HEK293 (cell line): ENCODE results near the gene ACSS1.

Experiments
- CTCF ChIA-PET: fragments of 350-600 bp; formaldehyde crosslinking; extraction: SDS; loops from one replicate; lab custom pipeline; 2021; ENCODE audit warnings: antibody characterized with exemption; lab: Yijun Ruan, JAX
- POLR2A ChIA-PET: fragments of 300-600 bp; formaldehyde crosslinking; extraction: SDS; loops from one replicate; lab custom pipeline; 2020; ENCODE audit warnings: antibody characterized with exemption, inconsistent platforms; lab: Yijun Ruan, JAX
- H3K27ac ChIP-seq: fragments of 200-500 bp; sonication (Bioruptor generic); 2 replicates; pipeline ENCODE4 v1.5.1; 2014; ENCODE audit warnings: low read depth, low read length, control low read depth, inconsistent platforms; ENCODE audit errors: extremely low read depth
- H3K36me3 ChIP-seq, 2 experiments: fragments of 200-500 bp in 1 of 2; sonication (Bioruptor generic) in 1 of 2; 1 replicate in 1 of 2; 2 replicates in 1 of 2; pipeline ENCODE4 v1.5.1; 2014 to 2017; ENCODE audit warnings: inconsistent platforms in 2 of 2, low read length in 2 of 2; ENCODE audit not compliant: control insufficient read depth in 2 of 2, insufficient read depth in 1 of 2
- H3K4me1 ChIP-seq: fragments of 200-500 bp; sonication (Bioruptor generic); 2 replicates; pipeline ENCODE4 v1.5.1; 2014; ENCODE audit warnings: mild to moderate bottlenecking, low read length, inconsistent platforms; ENCODE audit not compliant: control insufficient read depth, insufficient read depth
- H3K4me3 ChIP-seq: 2 replicates; pipeline ENCODE4 v1.5.1; 2011; ENCODE audit warnings: low read depth, mild to moderate bottlenecking, control low read depth, low read length, moderate library complexity
- H3K9me3 ChIP-seq: fragments of 200-500 bp; sonication (Bioruptor generic); 2 replicates; pipeline ENCODE4 v1.5.1; 2014; ENCODE audit warnings: low read depth, low read length, inconsistent platforms; ENCODE audit not compliant: control insufficient read depth, insufficient read depth
- ATF2 ChIP-seq: fragments of 450-650 bp; formaldehyde crosslinking; IDR thresholded peaks from 2 replicates; pipeline ENCODE4 v1.5.1; 2016; ENCODE audit warnings: missing biosample characterization, missing genetic modification characterization, low read depth
- EGR2 ChIP-seq: fragments of 450-650 bp; formaldehyde crosslinking; IDR thresholded peaks from 2 replicates; pipeline ENCODE4 v1.5.1; 2016; ENCODE audit warnings: low read depth, missing biosample characterization, missing genetic modification characterization
- GLIS1 ChIP-seq: fragments of 450-650 bp; formaldehyde crosslinking; IDR thresholded peaks from 2 replicates; pipeline ENCODE4 v1.5.1; 2016; ENCODE audit warnings: missing biosample characterization, missing genetic modification characterization
- HIC1 ChIP-seq: fragments of 450-650 bp; formaldehyde crosslinking; IDR thresholded peaks from 2 replicates; pipeline ENCODE4 v1.5.1; 2016; ENCODE audit warnings: missing biosample characterization, missing genetic modification characterization
- KLF1 ChIP-seq: fragments of 450-650 bp; formaldehyde crosslinking; IDR thresholded peaks from 2 replicates; pipeline ENCODE4 v1.5.1; 2016; ENCODE audit warnings: missing biosample characterization, missing genetic modification characterization
- PRDM1 ChIP-seq: fragments of 450-650 bp; formaldehyde crosslinking; IDR thresholded peaks from 2 replicates; pipeline ENCODE4; 2016; ENCODE audit warnings: missing biosample characterization, missing genetic modification characterization
- ZBTB6 ChIP-seq: fragments of 450-650 bp; formaldehyde crosslinking; IDR thresholded peaks from 2 replicates; pipeline ENCODE4 v1.5.1; 2017; ENCODE audit warnings: missing biosample characterization, missing genetic modification characterization
- ZIC2 ChIP-seq: fragments of 450-650 bp; formaldehyde crosslinking; IDR thresholded peaks from 2 replicates; pipeline ENCODE4 v1.5.1; 2016; ENCODE audit warnings: missing biosample characterization, missing genetic modification characterization
- ZNF155 ChIP-seq: fragments of 450-650 bp; formaldehyde crosslinking; IDR thresholded peaks from 2 replicates; pipeline ENCODE4 v1.5.1; 2016; ENCODE audit warnings: missing biosample characterization, missing genetic modification characterization
- ZNF184 ChIP-seq: fragments of 450-650 bp; IDR thresholded peaks from 2 replicates; pipeline ENCODE4 v1.5.1; 2018; ENCODE audit warnings: missing biosample characterization, mild to moderate bottlenecking, missing genetic modification characterization
- ZNF341 ChIP-seq: fragments of 450-650 bp; formaldehyde crosslinking; IDR thresholded peaks from 2 replicates; pipeline ENCODE4; 2016; ENCODE audit warnings: low read depth, missing biosample characterization, missing genetic modification characterization
- ZNF423 ChIP-seq: fragments of 450-650 bp; formaldehyde crosslinking; IDR thresholded peaks from 2 replicates; pipeline ENCODE4 v1.5.1; 2016; ENCODE audit warnings: missing biosample characterization, missing genetic modification characterization
- ZNF426 ChIP-seq: fragments of 450-650 bp; formaldehyde crosslinking; IDR thresholded peaks from 2 replicates; pipeline ENCODE4 v1.5.1; 2017; ENCODE audit warnings: missing biosample characterization, missing genetic modification characterization, mild to moderate bottlenecking, inconsistent platforms, moderate library complexity
- ZNF473 ChIP-seq: fragments of 450-650 bp; formaldehyde crosslinking; IDR thresholded peaks from 2 replicates; pipeline ENCODE4 v1.5.1; 2017; ENCODE audit warnings: missing biosample characterization, missing genetic modification characterization
- ZNF530 ChIP-seq: fragments of 450-650 bp; formaldehyde crosslinking; IDR thresholded peaks from 2 replicates; pipeline ENCODE4 v1.5.1; 2016; ENCODE audit warnings: low read depth, missing biosample characterization, missing genetic modification characterization
- ZNF548 ChIP-seq: fragments of 450-650 bp; formaldehyde crosslinking; IDR thresholded peaks from 2 replicates; pipeline ENCODE4 v1.5.1; 2016; ENCODE audit warnings: missing biosample characterization, missing genetic modification characterization
- ZNF580 ChIP-seq: fragments of 450-650 bp; formaldehyde crosslinking; IDR thresholded peaks from 2 replicates; pipeline ENCODE4 v1.5.1; 2016; ENCODE audit warnings: missing biosample characterization, missing genetic modification characterization
- ZNF600 ChIP-seq: fragments of 450-650 bp; formaldehyde crosslinking; IDR thresholded peaks from 2 replicates; pipeline ENCODE4 v1.5.1; 2016; ENCODE audit warnings: missing biosample characterization, missing genetic modification characterization
- ZNF621 ChIP-seq: fragments of 450-650 bp; formaldehyde crosslinking; IDR thresholded peaks from 2 replicates; pipeline ENCODE4 v1.5.1; 2017; ENCODE audit warnings: missing biosample characterization, missing genetic modification characterization
- ZNF776 ChIP-seq: fragments of 450-650 bp; formaldehyde crosslinking; IDR thresholded peaks from 2 replicates; pipeline ENCODE4 v1.5.0; 2017; ENCODE audit warnings: missing biosample characterization, missing genetic modification characterization, borderline replicate concordance
- ZNF785 ChIP-seq: fragments of 450-650 bp; formaldehyde crosslinking; IDR thresholded peaks from 2 replicates; pipeline ENCODE4 v1.5.1; 2016; ENCODE audit warnings: missing biosample characterization, missing genetic modification characterization

The ACSS1 gene

GRCh38 chr20:25039697-25040437 is 18.1 kb downstream of the ACSS1 start:
- POLR2A ChIA-PET, result no interaction called here
- no peak for TF ChIP-seq ZNF580
- TF ChIP-seq PRDM1 (tag by site-specific recombination), result peak; percentile 61
- TF ChIP-seq, all 188 proteins: peak for 1
- no peak overlapping the region for H3K27ac ChIP-seq
- H3K9me3 ChIP-seq, result no peaks in the 10 kb centered on the region
- H3K36me3 ChIP-seq, result no peaks in the 10 kb centered on the region
- H3K4me1 ChIP-seq, result no peaks in the 10 kb centered on the region
- no peak overlapping the region for H3K4me3 ChIP-seq
- CTCF ChIA-PET, result no interaction called here

GRCh38 chr20:25038591-25039015 is 19.3 kb downstream of the ACSS1 start:
- Histone ChIP-seq H3K27ac (no peak overlapping the region), H3K36me3 (no peaks in the 10 kb centered on the region), H3K9me3 (no peaks in the 10 kb centered on the region), H3K4me1 (no peaks in the 10 kb centered on the region), H3K4me3 (no peak overlapping the region)
- CTCF ChIA-PET, result no interaction called here
- POLR2A ChIA-PET, result no interaction called here
- TF ChIP-seq ZNF785 (tag by site-specific recombination) (no peak), ZNF530 (no peak), HIC1 (no peak), ZBTB6 (tag by site-specific recombination) (no peak), ZNF473 (tag by site-specific recombination) (no peak), GLIS1 (peak; percentile 77), ATF2 (tag by site-specific recombination) (no peak), KLF1 (tag by site-specific recombination) (no peak), ZNF548 (tag by site-specific recombination) (no peak), ZNF621 (tag by site-specific recombination) (no peak), ZNF155 (tag by site-specific recombination) (no peak), ZNF776 (tag by site-specific recombination) (no peak), ZNF423 (tag by site-specific recombination) (no peak), ZNF426 (tag by site-specific recombination) (no peak), ZNF600 (tag by site-specific recombination) (0 out of 2 replicates have a peak, but pooled peaks have one; percentile 17), ZIC2 (tag by site-specific recombination) (peak; percentile 75), ZNF184 (tag by site-specific recombination) (no peak), ZNF341 (tag by site-specific recombination) (0 out of 2 replicates have a peak, but pooled peaks have one; percentile 12), EGR2 (tag by site-specific recombination) (0 out of 2 replicates have a peak, but pooled peaks have one; percentile 9)
